Activated CD4-positive, alpha-beta memory T cell treated with anti-CD3 and anti-CD28 coated beads for 36 hours (primary cell): ENCODE data around the gene FGD4. TPM values are rescaled to one million over a fixed set of nuclear protein-coding genes. Genes with fewer than 3 reads are reported as not detected.

Experiments
- CTCF ChIA-PET: fragments of 350-600 bp; sonication (Branson Sonifier 250); formaldehyde crosslinking; loops from one replicate; lab custom pipeline; 2021; ENCODE audit warnings: antibody characterized with exemption, inconsistent platforms; lab: Charles Lee
- POLR2A ChIA-PET: fragments of 350-600 bp; sonication (Branson Sonifier 250); formaldehyde crosslinking; loops from one replicate; lab custom pipeline; 2021; ENCODE audit warnings: antibody characterized with exemption; lab: Charles Lee
- DNase-seq: peaks from one replicate; pipeline ENCODE4 v3.0.0-alpha.2; 2020
- H3K27ac Mint-ChIP-seq: one replicate; pipeline ENCODE4 v1.8.0; 2021; ENCODE audit warnings: mixed read lengths
- H3K27me3 Mint-ChIP-seq: one replicate; pipeline ENCODE4 v1.8.0; 2021; ENCODE audit warnings: mixed read lengths
- H3K36me3 Mint-ChIP-seq: one replicate; pipeline ENCODE4 v1.8.0; 2021; ENCODE audit warnings: mixed read lengths
- H3K4me1 Mint-ChIP-seq: one replicate; pipeline ENCODE4 v1.8.0; 2021; ENCODE audit warnings: low read depth, mixed read lengths
- H3K4me3 Mint-ChIP-seq: one replicate; pipeline ENCODE4 v1.8.0; 2021; ENCODE audit warnings: mild to moderate bottlenecking, mixed read lengths
- H3K9me3 Mint-ChIP-seq: one replicate; pipeline ENCODE4 v1.8.0; 2021; ENCODE audit warnings: mixed read lengths
- intact Hi-C: fragments of 100-400 bp; cut with micrococcal nuclease; formaldehyde crosslinking; loops from one replicate; pipeline ENCODE4 v1.15.1; 2023
- total RNA-seq, 2 experiments: library from RNA; stranded (reverse); gene quantifications; one replicate each; pipeline ENCODE4 v1.2.3, GENCODE V29; 2021

FGD4 gene
- total RNA-seq, 2 experiments from 2014 or later, result 0.19 to 0.22 TPM

DNA sequence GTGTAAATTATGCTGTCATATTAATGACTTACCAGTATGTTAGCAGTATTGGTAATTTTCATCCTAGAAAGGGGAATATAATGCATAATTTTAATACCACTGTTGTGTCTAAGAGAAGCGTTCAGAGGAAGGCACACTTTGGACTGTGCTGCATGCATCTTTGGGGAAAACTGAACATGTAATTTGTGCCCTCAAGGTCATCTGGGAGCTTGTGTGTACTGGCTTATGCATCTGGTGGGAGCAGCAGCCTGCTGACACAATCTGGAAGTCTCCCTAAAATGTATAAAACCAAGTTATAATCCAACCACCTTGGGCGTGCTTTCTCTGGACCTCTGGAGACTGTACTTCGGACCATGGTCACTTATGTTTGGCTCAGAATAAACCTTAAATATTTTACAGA, 14.1 kb downstream of the FGD4 start:
- ChIA-PET POLR2A (no interaction called here), CTCF (no interaction called here)
- H3K4me3 Mint-ChIP-seq, result no peak overlapping the region
- H3K9me3 Mint-ChIP-seq, result no peaks in the 10 kb centered on the region
- no peak for DNase-seq
- H3K4me1 Mint-ChIP-seq, result no peaks in the 10 kb centered on the region
- intact Hi-C loops, result no loop called here
- no peaks in the 10 kb centered on the region for H3K36me3 Mint-ChIP-seq
- H3K27me3 Mint-ChIP-seq, result peaks cover 6% of the 10 kb centered on the region
- H3K27ac Mint-ChIP-seq, result no peak overlapping the region

DNA sequence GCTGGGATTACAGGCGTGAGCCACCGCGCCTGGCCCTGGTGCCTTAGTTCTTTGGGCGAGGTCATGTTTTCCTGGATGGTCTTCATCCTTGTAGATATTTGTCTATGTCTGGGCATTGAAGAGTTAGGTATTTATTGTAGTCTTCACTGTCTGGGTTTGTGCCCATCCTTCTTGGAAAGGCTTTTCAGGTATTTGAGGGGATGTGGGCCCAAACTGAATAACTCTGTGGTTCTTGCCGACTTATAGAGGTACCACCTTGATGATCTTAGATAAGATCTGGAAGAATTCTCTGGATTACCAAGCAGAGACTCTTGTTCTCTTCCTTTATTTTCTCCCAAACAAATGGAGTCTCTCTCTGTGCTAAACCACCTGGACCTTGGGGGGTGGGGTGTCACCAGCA, 18.9 kb downstream of the FGD4 start:
- H3K4me3 Mint-ChIP-seq, result no peak overlapping the region
- no peak overlapping the region for H3K27ac Mint-ChIP-seq
- no peaks in the 10 kb centered on the region for H3K9me3 Mint-ChIP-seq
- no peaks in the 10 kb centered on the region for H3K36me3 Mint-ChIP-seq
- CTCF ChIA-PET, result no interaction called here
- no peak for DNase-seq
- peaks cover 5% of the 10 kb centered on the region for H3K27me3 Mint-ChIP-seq
- no peaks in the 10 kb centered on the region for H3K4me1 Mint-ChIP-seq
- intact Hi-C loops, result no loop called here
- POLR2A ChIA-PET, result no interaction called here

DNA sequence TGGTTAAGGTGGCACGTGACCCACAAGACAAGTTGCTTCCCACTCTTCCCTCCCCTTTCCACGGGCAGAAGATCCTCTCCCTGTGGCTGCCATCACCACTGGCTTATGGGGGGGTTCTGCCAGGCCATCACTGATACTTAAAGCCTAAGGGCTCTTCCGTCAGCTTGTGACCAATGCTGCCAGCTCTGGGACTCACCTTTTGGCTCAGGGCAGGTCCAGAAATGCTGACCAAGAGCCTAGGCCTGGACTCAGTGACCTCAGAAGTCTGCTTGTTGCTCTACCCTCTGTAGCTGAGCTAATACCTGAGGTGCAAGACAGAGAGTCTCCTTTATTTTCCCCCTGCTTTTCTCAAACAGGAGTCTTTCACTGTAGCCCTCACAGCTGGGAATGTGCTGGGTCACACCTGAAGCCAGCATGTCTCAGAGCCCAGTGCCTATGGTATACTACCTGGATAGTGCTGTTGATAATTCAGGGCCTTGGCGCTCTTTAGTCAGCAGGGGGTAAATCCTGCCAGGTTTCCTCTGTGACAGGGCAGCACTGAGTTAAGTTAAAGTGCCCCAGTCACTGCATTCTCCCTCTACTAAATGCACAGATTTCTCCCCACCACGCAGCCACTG, 19.7 kb downstream of the FGD4 start:
- no peak overlapping the region for H3K4me3 Mint-ChIP-seq
- H3K36me3 Mint-ChIP-seq, result no peaks in the 10 kb centered on the region
- intact Hi-C loops, result no loop called here
- H3K27ac Mint-ChIP-seq, result no peak overlapping the region
- ChIA-PET CTCF (no interaction called here), POLR2A (no interaction called here)
- no peaks in the 10 kb centered on the region for H3K9me3 Mint-ChIP-seq
- no peaks in the 10 kb centered on the region for H3K4me1 Mint-ChIP-seq
- no peak for DNase-seq
- H3K27me3 Mint-ChIP-seq, result peaks cover 5% of the 10 kb centered on the region

DNA sequence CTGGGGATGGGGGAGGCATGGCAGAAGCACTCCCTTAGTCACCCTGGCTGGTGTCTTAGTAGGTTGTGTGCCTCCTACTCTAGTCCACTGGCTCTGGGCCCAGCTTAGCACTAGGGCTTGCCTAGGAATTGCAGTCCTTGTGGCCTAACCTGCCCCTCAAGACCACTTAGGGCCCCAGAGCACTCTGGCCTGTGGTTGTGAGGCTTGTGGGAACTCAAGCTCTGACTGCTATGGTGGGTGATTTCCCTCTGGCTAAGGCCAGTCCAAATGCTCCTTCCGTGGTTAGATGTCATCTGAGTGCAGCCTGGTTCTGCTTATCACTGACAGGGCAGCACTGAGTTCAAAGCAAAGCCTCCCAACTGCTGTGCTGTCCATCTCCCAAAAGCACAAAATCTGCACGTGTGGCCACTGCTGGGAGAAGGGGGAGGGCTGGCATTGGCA, 20.2 kb downstream of the FGD4 start:
- CTCF ChIA-PET, result interaction anchor here (0.7 kb wide), 1 partner anchor 61 kb away, joined by 3 read pairs; no protein-coding TSS in a partner anchor
- Mint-ChIP-seq H3K36me3 (no peaks in the 10 kb centered on the region), H3K9me3 (peaks cover 2% of the 10 kb centered on the region), H3K27me3 (peaks cover 5% of the 10 kb centered on the region), H3K4me3 (no peak overlapping the region), H3K4me1 (no peaks in the 10 kb centered on the region), H3K27ac (no peak overlapping the region)
- POLR2A ChIA-PET, result no interaction called here
- DNase-seq, result no peak
- intact Hi-C loops, result no loop called here

DNA sequence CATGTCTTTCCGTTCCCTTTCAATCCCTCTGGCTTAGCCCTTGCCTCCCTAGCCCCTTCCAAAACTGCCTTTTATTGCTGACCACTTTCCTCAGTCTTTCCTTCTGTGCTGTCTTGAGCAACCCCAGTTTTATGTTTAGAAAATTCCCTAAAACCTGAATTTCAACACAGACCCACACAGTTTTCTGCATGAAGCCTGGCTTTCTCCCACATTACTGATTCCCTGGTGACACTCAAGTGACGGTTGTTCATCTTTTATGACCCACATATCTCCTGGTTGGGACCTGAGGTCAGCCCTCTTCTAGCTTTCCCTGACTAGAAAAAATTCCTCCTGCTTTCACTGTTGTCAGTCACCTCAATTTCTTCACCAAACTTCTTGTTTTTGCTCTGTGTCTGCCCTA, 21.0 kb downstream of the FGD4 start:
- Mint-ChIP-seq H3K9me3 (peaks cover 2% of the 10 kb centered on the region), H3K4me1 (no peaks in the 10 kb centered on the region), H3K36me3 (no peaks in the 10 kb centered on the region), H3K27me3 (peaks cover 5% of the 10 kb centered on the region), H3K4me3 (no peak overlapping the region), H3K27ac (no peak overlapping the region)
- DNase-seq, result no peak
- intact Hi-C loops, result no loop called here
- ChIA-PET CTCF (no interaction called here), POLR2A (no interaction called here)

DNA sequence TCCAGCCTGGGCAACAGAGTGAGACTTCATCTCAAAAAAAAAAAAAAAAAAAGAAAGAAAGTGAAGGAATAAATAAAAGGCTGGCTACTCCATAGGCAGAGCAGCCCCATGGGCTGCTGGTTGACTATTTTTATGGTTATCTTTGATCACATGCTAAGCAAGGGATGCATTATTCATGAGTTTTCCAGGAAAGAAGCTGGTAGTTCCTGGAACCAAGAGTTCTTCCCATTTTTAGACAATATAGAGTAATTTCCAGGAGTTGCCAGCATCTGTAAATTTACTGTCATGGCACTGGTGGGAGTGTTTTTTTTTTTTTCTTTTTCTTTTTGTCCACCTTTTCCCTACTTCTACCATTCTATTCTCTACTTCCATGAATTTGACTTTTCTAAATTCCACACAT, 24.2 kb downstream of the FGD4 start:
- CTCF ChIA-PET, result no interaction called here
- H3K4me3 Mint-ChIP-seq, result no peak overlapping the region

DNA sequence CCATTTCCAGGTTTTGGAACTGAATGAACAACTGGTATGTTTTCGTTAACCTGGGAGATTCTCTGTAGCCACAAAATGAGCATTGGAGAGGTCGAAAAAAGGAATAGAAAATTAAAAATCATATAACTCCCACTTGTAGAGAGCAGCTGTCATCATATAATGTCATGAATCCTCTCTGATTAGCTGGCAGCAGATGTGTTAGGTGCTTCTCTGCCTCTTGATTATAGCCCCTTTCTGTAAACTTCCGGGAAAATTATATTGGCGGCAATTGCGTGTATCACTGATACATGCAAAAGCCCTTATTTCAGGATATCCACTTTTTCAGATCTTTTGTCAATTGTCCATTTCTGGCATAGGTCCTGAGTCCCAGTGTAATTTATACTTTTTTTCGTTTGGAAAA, 31.7 kb downstream of the FGD4 start:
- ChIA-PET CTCF (no interaction called here), POLR2A (no interaction called here)
- intact Hi-C loops, result no loop called here
- Mint-ChIP-seq H3K36me3 (peaks cover 6% of the 10 kb centered on the region), H3K4me1 (no peaks in the 10 kb centered on the region), H3K27me3 (peaks cover 13% of the 10 kb centered on the region), H3K27ac (no peak overlapping the region), H3K9me3 (peaks cover 22% of the 10 kb centered on the region), H3K4me3 (no peak overlapping the region)
- no peak for DNase-seq

More for the DNA sequence above, 24.2 kb downstream of the FGD4 start:
- Mint-ChIP-seq H3K4me1 (no peaks in the 10 kb centered on the region), H3K27me3 (peaks cover 12% of the 10 kb centered on the region), H3K27ac (no peak overlapping the region), H3K36me3 (peaks cover 4% of the 10 kb centered on the region), H3K9me3 (peaks cover 19% of the 10 kb centered on the region)
- POLR2A ChIA-PET, result no interaction called here
- intact Hi-C loops, result no loop called here
- DNase-seq, result no peak

DNA sequence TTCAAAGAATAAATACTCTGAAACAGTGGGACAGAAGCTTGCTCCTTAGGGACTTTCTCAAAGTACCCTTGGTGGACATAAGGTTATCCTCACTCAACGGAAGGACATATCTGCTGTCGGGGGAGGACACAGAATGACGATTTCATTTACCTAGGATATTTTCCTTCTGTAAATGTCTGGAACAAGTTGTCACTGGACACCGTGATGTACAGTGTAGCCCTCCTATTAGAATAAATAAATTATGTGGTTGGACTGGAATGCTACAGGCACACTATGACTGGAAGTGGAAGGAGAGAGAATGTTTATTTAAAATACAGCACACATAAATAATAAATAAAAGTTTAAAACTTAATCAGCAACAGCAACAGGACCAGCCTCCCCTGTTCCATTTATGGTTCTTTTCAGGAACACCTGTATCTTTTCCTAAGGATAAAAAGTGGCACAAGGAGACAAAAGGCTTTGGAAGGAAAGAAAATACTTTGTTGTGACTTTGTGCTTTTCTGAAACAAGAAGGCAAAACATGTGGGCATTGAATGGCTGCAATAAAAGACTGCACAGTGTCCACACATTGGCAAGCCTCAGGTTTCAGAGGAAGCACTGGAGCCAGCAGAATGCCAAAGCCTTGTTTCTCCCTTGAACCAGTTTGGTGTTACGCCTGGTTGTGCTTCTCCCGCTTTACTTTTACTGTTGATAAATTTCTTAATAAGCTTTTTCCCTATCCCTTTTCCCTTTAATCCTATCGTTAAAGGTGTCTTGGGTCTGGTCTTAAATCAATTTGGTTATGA, 36.8 kb downstream of the FGD4 start:
- Mint-ChIP-seq H3K9me3 (no peaks in the 10 kb centered on the region), H3K27me3 (peaks cover 4% of the 10 kb centered on the region), H3K36me3 (no peaks in the 10 kb centered on the region), H3K27ac (no peak overlapping the region), H3K4me3 (no peak overlapping the region), H3K4me1 (no peaks in the 10 kb centered on the region)
- no peak for DNase-seq
- CTCF ChIA-PET, result no interaction called here
- POLR2A ChIA-PET, result no interaction called here
- intact Hi-C loops, result no loop called here

DNA sequence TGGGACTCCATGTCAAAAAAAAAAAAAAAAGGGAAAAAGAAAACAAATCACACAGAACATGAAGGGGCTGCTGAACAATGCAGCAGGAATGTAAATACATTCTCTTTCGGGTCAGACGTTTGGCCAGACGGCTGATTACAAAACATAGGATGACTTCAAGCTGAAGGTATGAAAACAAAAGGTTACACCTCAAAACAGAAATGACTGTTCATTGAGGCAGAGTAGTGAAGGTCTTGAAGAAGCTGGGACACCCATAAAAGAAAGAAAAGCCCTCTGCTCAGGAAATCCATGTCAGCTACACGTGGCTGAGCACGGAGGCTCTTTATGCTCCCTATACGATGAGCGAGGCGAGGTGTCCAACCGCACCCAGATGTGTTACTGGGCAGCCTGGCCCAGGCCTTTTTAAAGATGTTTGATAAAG, 37.7 kb downstream of the FGD4 start:
- intact Hi-C loops, result no loop called here
- Mint-ChIP-seq H3K4me3 (no peak overlapping the region), H3K36me3 (no peaks in the 10 kb centered on the region), H3K9me3 (no peaks in the 10 kb centered on the region), H3K27ac (no peak overlapping the region), H3K27me3 (peaks cover 4% of the 10 kb centered on the region), H3K4me1 (no peaks in the 10 kb centered on the region)
- CTCF ChIA-PET, result no interaction called here
- DNase-seq, result no peak
- POLR2A ChIA-PET, result no interaction called here

DNA sequence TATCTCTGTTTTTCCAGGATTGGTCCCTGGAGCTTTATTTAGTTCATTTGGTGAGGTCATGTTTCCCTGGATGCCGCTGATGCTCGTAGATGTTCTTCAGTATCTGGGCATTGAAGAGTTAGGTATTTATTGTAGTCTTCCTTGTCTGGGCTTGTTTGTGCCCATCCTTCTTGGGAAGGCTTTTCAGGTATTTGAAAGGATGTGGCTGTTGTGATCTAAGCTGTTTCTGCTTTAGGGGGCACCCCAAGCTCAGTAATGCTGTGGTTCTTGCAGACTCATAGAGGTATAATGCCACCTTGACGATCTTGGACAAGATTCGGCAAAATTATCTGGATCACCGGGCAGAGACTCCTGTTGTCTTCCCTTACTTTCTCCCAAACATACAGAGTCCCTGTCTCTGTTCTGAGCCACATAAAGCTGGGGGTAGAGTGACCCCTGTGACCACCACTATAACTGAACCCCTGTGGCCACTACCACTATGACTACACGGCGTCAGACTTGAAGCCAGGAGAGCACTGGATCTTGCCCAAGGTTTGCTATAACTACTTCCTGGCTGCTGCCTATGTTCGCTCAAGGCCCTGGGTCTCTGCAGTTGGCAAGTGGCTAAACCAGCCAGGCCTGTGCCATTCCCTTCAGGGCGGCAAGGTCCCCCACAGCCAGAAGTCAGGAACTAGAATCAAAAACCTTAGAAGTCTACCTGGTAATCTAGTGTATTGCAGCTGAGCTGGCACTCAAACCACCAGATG, 40.9 kb downstream of the FGD4 start:
- DNase-seq, result no peak
- no peak overlapping the region for H3K27ac Mint-ChIP-seq
- peaks cover 3% of the 10 kb centered on the region for H3K27me3 Mint-ChIP-seq
- H3K36me3 Mint-ChIP-seq, result no peaks in the 10 kb centered on the region
- intact Hi-C loops, result no loop called here
- H3K9me3 Mint-ChIP-seq, result no peaks in the 10 kb centered on the region
- POLR2A ChIA-PET, result no interaction called here
- CTCF ChIA-PET, result no interaction called here
- H3K4me3 Mint-ChIP-seq, result no peak overlapping the region
- no peaks in the 10 kb centered on the region for H3K4me1 Mint-ChIP-seq

DNA sequence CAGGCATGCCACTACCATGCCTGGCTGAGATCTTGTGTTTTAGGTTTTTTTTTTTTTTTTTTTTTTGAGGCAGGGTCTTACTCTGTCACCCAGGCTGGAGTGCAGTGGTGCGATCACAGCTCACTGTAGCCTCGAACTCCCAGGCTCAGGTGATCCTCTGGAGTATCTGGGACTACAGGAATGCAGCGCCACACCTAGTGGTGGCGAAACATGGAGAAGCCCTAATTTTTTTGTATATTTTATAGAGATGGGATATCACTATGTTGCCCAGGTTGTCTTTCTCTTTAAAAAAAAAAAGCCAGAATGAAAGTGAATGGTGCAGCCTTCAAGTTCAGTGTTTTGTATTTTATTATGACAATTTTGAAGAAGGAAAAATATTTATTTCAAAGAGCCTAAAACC, 44.1 kb downstream of the FGD4 start:
- POLR2A ChIA-PET, result no interaction called here
- intact Hi-C loops, result no loop called here
- Mint-ChIP-seq H3K27ac (no peak overlapping the region), H3K4me1 (peaks cover 1% of the 10 kb centered on the region), H3K36me3 (no peaks in the 10 kb centered on the region), H3K4me3 (no peak overlapping the region), H3K27me3 (no peaks in the 10 kb centered on the region), H3K9me3 (no peaks in the 10 kb centered on the region)
- no peak for DNase-seq
- CTCF ChIA-PET, result no interaction called here

DNA sequence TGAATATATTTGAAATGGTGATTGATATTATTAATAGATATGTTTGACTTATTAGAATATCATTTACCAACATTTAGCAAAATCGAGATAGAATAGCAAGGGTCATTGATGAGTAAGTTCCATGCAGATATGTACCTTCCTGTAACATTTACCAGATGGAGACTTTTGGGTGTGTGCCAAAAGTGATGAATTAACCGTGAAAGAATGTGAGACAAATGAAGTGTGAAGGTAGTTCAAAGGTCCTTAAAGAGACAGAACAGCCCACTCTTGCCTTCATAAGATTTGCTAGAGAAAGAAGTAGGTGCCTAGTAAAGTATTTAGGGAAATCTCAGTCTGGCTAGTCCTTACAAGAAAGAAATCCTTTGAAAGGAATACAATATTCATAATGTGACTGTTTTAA, 45.5 kb downstream of the FGD4 start:
- Mint-ChIP-seq H3K27me3 (no peaks in the 10 kb centered on the region), H3K9me3 (no peaks in the 10 kb centered on the region), H3K27ac (no peak overlapping the region), H3K4me3 (no peak overlapping the region), H3K36me3 (no peaks in the 10 kb centered on the region), H3K4me1 (peaks cover 3% of the 10 kb centered on the region)
- ChIA-PET CTCF (no interaction called here), POLR2A (no interaction called here)
- intact Hi-C loops, result no loop called here
- DNase-seq, result no peak
